Suprapubic skin (tissue), 4 donors: ENCODE data around the gene NEK11. TPM values are rescaled to one million over a fixed set of nuclear protein-coding genes. Genes with fewer than 3 reads are reported as not detected.

Experiments used
- DNase-seq, 2 donors: peaks; one replicate each; pipeline ENCODE4 v3.0.0-alpha.2; 2019; ENCODE audit warnings: low spot score in 2 of 2
- H3K27ac ChIP-seq: fragments of 200-600 bp; sonication (generic); one replicate; pipeline ENCODE4 v1.5.1; 2019
- H3K27me3 ChIP-seq: fragments of 200-600 bp; sonication (generic); one replicate; pipeline ENCODE4 v1.5.1; 2019
- H3K36me3 ChIP-seq: fragments of 200-600 bp; sonication (generic); one replicate; pipeline ENCODE4 v1.5.1; 2019
- H3K4me1 ChIP-seq: fragments of 200-600 bp; sonication (generic); one replicate; pipeline ENCODE4 v1.5.1; 2019
- H3K4me3 ChIP-seq: fragments of 200-600 bp; sonication (generic); one replicate; pipeline ENCODE4 v1.5.1; 2019; ENCODE audit warnings: mild to moderate bottlenecking
- H3K9me3 ChIP-seq: fragments of 200-600 bp; sonication (generic); one replicate; pipeline ENCODE4 v1.5.1; 2019
- CTCF ChIP-seq, 2 donors: fragments of 200-600 bp in 1 of 2; fragments of 450-650 bp in 1 of 2; sonication (generic) in 1 of 2; IDR thresholded peaks; one replicate each; pipeline ENCODE4 v1.5.1; 2016 to 2019; ENCODE audit warnings: antibody characterized with exemption in 2 of 2, mild to moderate bottlenecking in 1 of 2, moderate library complexity in 1 of 2
- EP300 ChIP-seq: sonication (generic); formaldehyde crosslinking; IDR thresholded peaks from one replicate; pipeline ENCODE4 v1.6.1; 2017; ENCODE audit warnings: antibody characterized with exemption
- POLR2A ChIP-seq, 2 donors: fragments of 450-650 bp; IDR thresholded peaks; one replicate each; pipeline ENCODE4 v1.6.1; 2017; ENCODE audit warnings: antibody characterized with exemption in 2 of 2, mild to moderate bottlenecking in 2 of 2, moderate library complexity in 2 of 2
- POLR2AphosphoS5 ChIP-seq, 3 donors: sonication (generic); formaldehyde crosslinking; IDR thresholded peaks; one replicate each; pipeline ENCODE4 v1.6.1; 2017; ENCODE audit warnings: antibody characterized with exemption in 3 of 3
- WGBS: methylation state at CpG from one replicate; pipeline ENCODE4 v1.1.5; 2018; 5-methylcytosine and 5-hydroxymethylcytosine counted together
- total RNA-seq, 4 donors: library from RNA; depleted of rRNA; stranded (reverse); fragments of >200 nt; gene quantifications; one replicate each; pipeline ENCODE4 v1.1.0, GENCODE V29; 2016

The NEK11 gene
- total RNA-seq, 4 donors from 2014 or later: 4.2 to 11.0 (median 7.5) TPM

- Histone ChIP-seq H3K27me3 (no peaks in the 10 kb centered on the region), H3K4me3 (no peak overlapping the region), H3K27ac (no peak overlapping the region), H3K4me1 (no peaks in the 10 kb centered on the region), H3K9me3 (no peaks in the 10 kb centered on the region), H3K36me3 (no peaks in the 10 kb centered on the region)
- no peak for DNase-seq
- TF ChIP-seq CTCF (IDR thresholded peaks at IDR 0.05) (no peak), POLR2AphosphoS5 (IDR thresholded peaks at IDR 0.05) (no peak), POLR2A (IDR thresholded peaks at IDR 0.05) (no peak), EP300 (no peak)
Measured at GRCh38 chr3:131396170-131396569, 369.5 kb downstream of the NEK11 start.

DNA sequence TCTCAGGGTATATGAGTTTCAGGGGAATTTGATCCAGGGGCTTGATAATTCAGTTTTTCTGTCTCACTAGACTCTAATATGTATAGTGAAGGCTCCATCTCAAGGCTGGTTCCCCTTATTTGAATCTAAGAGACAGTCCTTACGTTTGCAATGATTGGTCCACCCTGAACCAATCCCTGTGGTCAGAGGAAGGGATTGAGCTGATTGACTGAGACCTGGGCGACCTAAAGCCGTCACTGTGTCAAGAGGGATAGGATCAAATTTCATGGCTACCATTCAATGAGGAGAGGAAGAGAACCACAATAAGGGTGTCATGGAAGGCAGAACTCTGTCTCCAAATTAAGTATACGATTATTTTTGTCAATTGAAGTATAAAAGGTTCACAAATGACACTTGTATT, 371.2 kb downstream of the NEK11 start:
- Histone ChIP-seq H3K36me3 (no peaks in the 10 kb centered on the region), H3K27me3 (no peaks in the 10 kb centered on the region), H3K4me3 (no peak overlapping the region), H3K27ac (no peak overlapping the region), H3K4me1 (peaks cover 10% of the 10 kb centered on the region), H3K9me3 (no peaks in the 10 kb centered on the region)
- no peak for DNase-seq
- 78% methylated on average over 4 of the region's 4 CpGs for WGBS
- TF ChIP-seq POLR2AphosphoS5 (IDR thresholded peaks at IDR 0.05) (no peak), CTCF (IDR thresholded peaks at IDR 0.05) (no peak), POLR2A (IDR thresholded peaks at IDR 0.05) (no peak), EP300 (no peak)

Other genes starting within 250 kb of the NEK11 start
- 10 to 100 TPM; 55.1 to 69.9 (median 64.3) TPM for gene ATP2C1, start 132.8 kb upstream of the NEK11 start, total RNA-seq
- gene ASTE1, start 52 bp upstream of the NEK11 start, total RNA-seq: 1 to 10 TPM; 2.4 to 8.2 (median 5.6) TPM